HCT116 (cell line): ENCODE measurements around the gene PPARGC1A. TPM values are rescaled to one million over a fixed set of nuclear protein-coding genes. Genes with fewer than 3 reads are reported as not detected.

Source experiments
- ATAC-seq: fragments of 200-7000 bp; cut with Tn5 transposase; 2 replicates; pipeline ENCODE4 v1.9.1; 2020; ENCODE audit warnings: mild to moderate bottlenecking, moderate library complexity
- BruUV-seq: library from RNA; stranded (reverse); fragments of 400-500 nt; replicated peaks from 2 replicates; lab custom pipeline; 2021; lab: Mats Ljungman, UMichigan
- CTCF ChIA-PET: fragments of 300-600 bp; sonication (Branson Sonifier 250); formaldehyde crosslinking; loops from one replicate; lab custom pipeline; 2021; ENCODE audit warnings: antibody characterized with exemption; lab: Charles Lee
- POLR2A ChIA-PET: fragments of 300-600, 350-600 bp; sonication (Branson Sonifier 250); formaldehyde crosslinking; loops from one replicate; lab custom pipeline; 2021; ENCODE audit warnings: antibody characterized with exemption; lab: Charles Lee
- RAD21 ChIA-PET, 2 experiments: fragments of 300-600 bp; sonication (Branson Sonifier 250); formaldehyde crosslinking; loops; one replicate each; lab custom pipeline; 2023; ENCODE audit warnings: low total read pairs in 2 of 2; ENCODE audit not compliant: uncharacterized antibody in 2 of 2, unreplicated experiment in 2 of 2, low non-redundant PET in 1 of 2; lab: Charles Lee
- DNase-seq: peaks from one replicate; pipeline ENCODE4 v3.0.0-alpha.2; 2010; ENCODE audit warnings: low read depth, low spot score
- H2AFZ ChIP-seq: fragments of 200-600 bp; shearing (Covaris generic), sonication (generic); 2 replicates; pipeline ENCODE4 v1.6.1; 2017; ENCODE audit warnings: low read depth, mixed run types, mixed read lengths, antibody characterized with exemption, low read length; ENCODE audit not compliant: poor library complexity, severe bottlenecking
- H3K27ac ChIP-seq: 2 replicates; pipeline ENCODE4 v1.5.1; 2012; ENCODE audit warnings: low read depth, low read length
- H3K27me3 ChIP-seq: fragments of 200-600 bp; sonication (generic); 2 replicates; pipeline ENCODE4 v1.6.1; 2016; ENCODE audit warnings: mixed run types, low read length, mixed read lengths; ENCODE audit not compliant: insufficient read depth
- H3K36me3 ChIP-seq, 2 experiments: fragments of 200-500 bp in 1 of 2; fragments of 200-600 bp in 1 of 2; sonication (Bioruptor generic) in 1 of 2; sonication (generic) in 1 of 2; 2 replicates each; pipeline versions ENCODE4 v1.5.1 to v1.6.1; 2014 to 2016; ENCODE audit warnings: low read length in 2 of 2, inconsistent platforms in 1 of 2, mixed read lengths in 1 of 2, mixed run types in 1 of 2; ENCODE audit not compliant: insufficient read depth in 2 of 2, control insufficient read depth in 1 of 2
- H3K4me1 ChIP-seq, 2 experiments: fragments of 200-600 bp in 1 of 2; sonication (generic) in 1 of 2; 2 replicates each; pipeline versions ENCODE4 v1.5.1 to v1.6.1; 2012 to 2017; ENCODE audit warnings: low read length in 2 of 2, inconsistent platforms in 1 of 2, mild to moderate bottlenecking in 1 of 2, mixed read lengths in 1 of 2, mixed run types in 1 of 2, moderate library complexity in 1 of 2; ENCODE audit not compliant: insufficient read depth in 2 of 2, control insufficient read depth in 1 of 2
- H3K4me2 ChIP-seq: fragments of 200-600 bp; sonication (generic); 2 replicates; pipeline ENCODE4 v1.6.1; 2017; ENCODE audit warnings: mixed run types, low read length, mixed read lengths
- H3K4me3 ChIP-seq, 2 experiments: fragments of 200-600 bp in 1 of 2; sonication (generic) in 1 of 2; replicated peaks in 1 of 2; 2 replicates each; pipeline ENCODE4 v1.5.1; 2011 to 2016; ENCODE audit warnings: low read length in 2 of 2, control low read depth in 1 of 2, low read depth in 1 of 2, mild to moderate bottlenecking in 1 of 2, mixed read lengths in 1 of 2, mixed run types in 1 of 2
- H3K79me2 ChIP-seq: fragments of 200-600 bp; sonication (generic); 2 replicates; pipeline ENCODE4 v1.6.1; 2017; ENCODE audit warnings: mild to moderate bottlenecking, mixed run types, low read length, moderate library complexity, mixed read lengths; ENCODE audit not compliant: insufficient read depth
- H3K9ac ChIP-seq: fragments of 200-600 bp; sonication (generic); 2 replicates; pipeline ENCODE4 v1.6.1; 2016; ENCODE audit warnings: low read length, mixed read lengths
- H3K9me2 ChIP-seq: fragments of 200-600 bp; sonication (generic), shearing (Covaris generic); 2 replicates; pipeline ENCODE4 v1.6.1; 2017; ENCODE audit warnings: mixed run types, mild to moderate bottlenecking, moderate library complexity; ENCODE audit not compliant: insufficient read depth
- H3K9me3 ChIP-seq, 2 experiments: fragments of 200-500 bp in 1 of 2; fragments of 200-600 bp in 1 of 2; sonication (Bioruptor generic) in 1 of 2; sonication (generic) in 1 of 2; 2 replicates each; pipeline ENCODE4 v1.6.1; 2014 to 2017; ENCODE audit warnings: low read length in 2 of 2, mixed read lengths in 2 of 2, inconsistent platforms in 1 of 2, low read depth in 1 of 2, mild to moderate bottlenecking in 1 of 2, mixed run types in 1 of 2, moderate library complexity in 1 of 2; ENCODE audit not compliant: control insufficient read depth in 1 of 2, insufficient read depth in 1 of 2
- H4K20me1 ChIP-seq: fragments of 200-600 bp; sonication (generic), shearing (Covaris generic); 2 replicates; pipeline ENCODE4 v1.6.1; 2017; ENCODE audit warnings: mixed run types, mild to moderate bottlenecking, moderate library complexity; ENCODE audit not compliant: insufficient read depth
- CBX3 ChIP-seq: IDR thresholded peaks from 2 replicates; pipeline ENCODE4 v1.6.1; 2012; ENCODE audit warnings: low read depth
- CEBPB ChIP-seq: IDR thresholded peaks from 2 replicates; pipeline ENCODE4 v1.6.1; 2012; ENCODE audit warnings: low read depth
- EGR1 ChIP-seq: IDR thresholded peaks from 2 replicates; pipeline ENCODE4 v1.6.1; 2012; ENCODE audit warnings: low read depth
- ELF1 ChIP-seq: IDR thresholded peaks from 2 replicates; pipeline ENCODE4 v1.6.1; 2012; ENCODE audit warnings: low read depth, borderline replicate concordance
- EZH2 ChIP-seq: fragments of 200-600 bp; sonication (generic); IDR thresholded peaks from 2 replicates; pipeline ENCODE4 v1.6.1; 2017; ENCODE audit warnings: antibody characterized with exemption, mixed run types
- EZH2phosphoT487 ChIP-seq: fragments of 200-600 bp; IDR thresholded peaks from 2 replicates; pipeline ENCODE4 v1.6.1; 2018; ENCODE audit warnings: antibody characterized with exemption, borderline replicate concordance
- FOSL1 ChIP-seq: IDR thresholded peaks from 2 replicates; pipeline ENCODE4 v1.6.1; 2012; ENCODE audit warnings: low read depth
- RAD21 ChIP-seq: IDR thresholded peaks from 2 replicates; pipeline ENCODE4 v1.6.1; 2012; ENCODE audit warnings: low read depth, mild to moderate bottlenecking
- SIN3A ChIP-seq: IDR thresholded peaks from 2 replicates; pipeline ENCODE4 v1.6.1; 2012; ENCODE audit warnings: low read depth
- SP1 ChIP-seq: IDR thresholded peaks from 2 replicates; pipeline ENCODE4 v1.6.1; 2012; ENCODE audit warnings: low read depth
- SRF ChIP-seq: IDR thresholded peaks from 2 replicates; pipeline ENCODE4 v1.6.1; 2012; ENCODE audit warnings: low read depth
- TCF7L2 ChIP-seq: IDR thresholded peaks from 2 replicates; pipeline ENCODE4 v1.7.0; 2011; ENCODE audit warnings: borderline replicate concordance, inconsistent platforms; ENCODE audit not compliant: insufficient read depth, insufficient read length; ENCODE audit errors: extremely low read depth
- intact Hi-C: fragments of 100-400 bp; cut with micrococcal nuclease; formaldehyde crosslinking; loops from 2 replicates; pipeline ENCODE4 v1.10.0; 2022
- total RNA-seq: library from RNA; stranded (reverse); gene quantifications from one replicate; pipeline ENCODE4 v1.2.1, GENCODE V29; 2021; ENCODE audit not compliant: unreplicated experiment
- TF ChIP-seq, protein P1 (sequence below), 3 experiments: fragments of 200-600 bp in 1 of 3; sonication (generic) in 1 of 3; IDR thresholded peaks in 2 of 3; conservative IDR thresholded peaks in 1 of 3; 2 replicates each; pipeline ENCODE4 v1.5.1; 2012 to 2017; ENCODE audit warnings: low read depth in 2 of 3, low read length in 2 of 3, antibody characterized with exemption in 1 of 3, borderline replicate concordance in 1 of 3, control low read depth in 1 of 3, mild to moderate bottlenecking in 1 of 3, mixed read lengths in 1 of 3, mixed run types in 1 of 3, moderate library complexity in 1 of 3; ENCODE audit not compliant: insufficient read depth in 1 of 3
- TF ChIP-seq, protein P2 (sequence below): IDR thresholded peaks from 2 replicates; pipeline ENCODE4 v1.6.1; 2012; ENCODE audit warnings: low read depth

Gene PPARGC1A
- total RNA-seq, 1 experiment from 2014 or later = not detected

DNA sequence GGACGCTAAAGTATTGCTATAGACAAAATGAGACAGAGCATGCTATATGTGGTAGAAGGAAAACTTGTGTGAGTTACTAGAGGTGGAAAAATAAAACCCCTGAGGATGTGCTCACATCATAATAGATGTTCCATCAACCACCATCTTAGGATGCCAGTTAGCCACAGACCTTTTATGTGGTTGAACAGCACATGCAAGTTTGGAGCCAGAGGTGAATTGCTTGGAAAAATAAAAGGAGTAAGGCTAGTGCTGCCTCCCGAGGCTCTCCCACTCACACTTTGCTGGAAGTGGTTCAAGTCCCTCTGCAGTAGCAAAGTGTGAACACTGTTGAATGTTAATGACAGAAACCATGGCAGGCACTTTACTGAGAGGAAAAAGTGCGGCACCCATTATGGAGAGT, 39.4 kb upstream of the PPARGC1A start:
- Histone ChIP-seq H3K4me1 (no peaks in the 10 kb centered on the region), H3K79me2 (no peaks in the 10 kb centered on the region), H4K20me1 (no peaks in the 10 kb centered on the region), H3K9ac (no peak overlapping the region), H3K27me3 (no peaks in the 10 kb centered on the region), H3K4me3 (no peak overlapping the region), H3K27ac (no peak overlapping the region), H3K9me2 (no peaks in the 10 kb centered on the region), H3K4me2 (no peak overlapping the region), H3K36me3 (no peaks in the 10 kb centered on the region), H3K9me3 (peaks cover 4 to 21% of the 10 kb centered on the region in 2 experiments; a peak in 2 of 4 replicates), H2AFZ (no peak overlapping the region)
- POLR2A ChIA-PET = no interaction called here
- TF ChIP-seq TCF7L2 (no peak), CBX3 (no peak)
- DNase-seq = no peak
- RAD21 ChIA-PET = no interaction called here
- no TSS peak for BruUV-seq
- no peak for ATAC-seq
- CTCF ChIA-PET = no interaction called here
- intact Hi-C loops = no loop called here

DNA sequence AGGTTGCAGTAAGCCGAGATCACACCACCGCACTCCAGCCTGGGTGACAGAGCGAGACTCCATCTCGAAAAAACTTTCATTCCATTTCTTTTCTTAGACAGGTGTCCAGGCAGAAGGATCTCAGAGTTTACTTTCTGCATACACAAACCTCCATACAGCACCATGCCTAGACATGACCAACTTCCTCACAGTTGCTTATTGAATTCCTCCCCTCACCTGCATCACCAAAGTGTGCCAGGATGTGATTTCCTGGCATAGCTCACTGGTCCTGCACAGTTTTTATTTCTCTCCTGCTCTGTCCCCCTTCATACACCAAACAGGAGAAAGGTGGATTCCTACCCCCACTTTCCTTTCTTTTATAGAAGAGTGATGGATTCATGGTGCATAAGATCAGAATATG, 34.7 kb upstream of the PPARGC1A start:
- Histone ChIP-seq H2AFZ (no peak overlapping the region), H3K27me3 (no peaks in the 10 kb centered on the region), H3K36me3 (no peaks in the 10 kb centered on the region; a peak in 1 of 4 replicates), H3K27ac (no peak overlapping the region), H3K9me3 (no peaks in the 10 kb centered on the region; a peak in 2 of 4 replicates), H4K20me1 (no peaks in the 10 kb centered on the region), H3K79me2 (no peaks in the 10 kb centered on the region), H3K9ac (no peak overlapping the region), H3K9me2 (no peaks in the 10 kb centered on the region), H3K4me2 (no peak overlapping the region), H3K4me1 (no peaks in the 10 kb centered on the region), H3K4me3 (no peak overlapping the region)
- CTCF ChIA-PET = no interaction called here
- no peak for ATAC-seq
- DNase-seq = no peak
- POLR2A ChIA-PET = no interaction called here
- RAD21 ChIA-PET = no interaction called here
- BruUV-seq = no TSS peak
- no peak for TF ChIP-seq SRF
- no peak for TF ChIP-seq ELF1
- TF ChIP-seq TCF7L2 = no peak
- TF ChIP-seq SIN3A = no peak
- TF ChIP-seq EGR1 = no peak
- TF ChIP-seq SP1 = no peak
- TF ChIP-seq RAD21 = no peak
- TF ChIP-seq, protein P1, sequence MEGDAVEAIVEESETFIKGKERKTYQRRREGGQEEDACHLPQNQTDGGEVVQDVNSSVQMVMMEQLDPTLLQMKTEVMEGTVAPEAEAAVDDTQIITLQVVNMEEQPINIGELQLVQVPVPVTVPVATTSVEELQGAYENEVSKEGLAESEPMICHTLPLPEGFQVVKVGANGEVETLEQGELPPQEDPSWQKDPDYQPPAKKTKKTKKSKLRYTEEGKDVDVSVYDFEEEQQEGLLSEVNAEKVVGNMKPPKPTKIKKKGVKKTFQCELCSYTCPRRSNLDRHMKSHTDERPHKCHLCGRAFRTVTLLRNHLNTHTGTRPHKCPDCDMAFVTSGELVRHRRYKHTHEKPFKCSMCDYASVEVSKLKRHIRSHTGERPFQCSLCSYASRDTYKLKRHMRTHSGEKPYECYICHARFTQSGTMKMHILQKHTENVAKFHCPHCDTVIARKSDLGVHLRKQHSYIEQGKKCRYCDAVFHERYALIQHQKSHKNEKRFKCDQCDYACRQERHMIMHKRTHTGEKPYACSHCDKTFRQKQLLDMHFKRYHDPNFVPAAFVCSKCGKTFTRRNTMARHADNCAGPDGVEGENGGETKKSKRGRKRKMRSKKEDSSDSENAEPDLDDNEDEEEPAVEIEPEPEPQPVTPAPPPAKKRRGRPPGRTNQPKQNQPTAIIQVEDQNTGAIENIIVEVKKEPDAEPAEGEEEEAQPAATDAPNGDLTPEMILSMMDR (IDR thresholded peaks at IDR 0.05 in 2 of 3, conservative IDR thresholded peaks at IDR 0.05 in 1 of 3; ENCODE audit: borderline replicate concordance in 1 of 3, insufficient read depth in 1 of 3, low read depth in 2 of 3, low read length in 2 of 3) = no peak
- TF ChIP-seq EZH2 = no peak
- TF ChIP-seq FOSL1 = no peak
- no peak for TF ChIP-seq CBX3
- TF ChIP-seq CEBPB = no peak
- TF ChIP-seq, protein P2, sequence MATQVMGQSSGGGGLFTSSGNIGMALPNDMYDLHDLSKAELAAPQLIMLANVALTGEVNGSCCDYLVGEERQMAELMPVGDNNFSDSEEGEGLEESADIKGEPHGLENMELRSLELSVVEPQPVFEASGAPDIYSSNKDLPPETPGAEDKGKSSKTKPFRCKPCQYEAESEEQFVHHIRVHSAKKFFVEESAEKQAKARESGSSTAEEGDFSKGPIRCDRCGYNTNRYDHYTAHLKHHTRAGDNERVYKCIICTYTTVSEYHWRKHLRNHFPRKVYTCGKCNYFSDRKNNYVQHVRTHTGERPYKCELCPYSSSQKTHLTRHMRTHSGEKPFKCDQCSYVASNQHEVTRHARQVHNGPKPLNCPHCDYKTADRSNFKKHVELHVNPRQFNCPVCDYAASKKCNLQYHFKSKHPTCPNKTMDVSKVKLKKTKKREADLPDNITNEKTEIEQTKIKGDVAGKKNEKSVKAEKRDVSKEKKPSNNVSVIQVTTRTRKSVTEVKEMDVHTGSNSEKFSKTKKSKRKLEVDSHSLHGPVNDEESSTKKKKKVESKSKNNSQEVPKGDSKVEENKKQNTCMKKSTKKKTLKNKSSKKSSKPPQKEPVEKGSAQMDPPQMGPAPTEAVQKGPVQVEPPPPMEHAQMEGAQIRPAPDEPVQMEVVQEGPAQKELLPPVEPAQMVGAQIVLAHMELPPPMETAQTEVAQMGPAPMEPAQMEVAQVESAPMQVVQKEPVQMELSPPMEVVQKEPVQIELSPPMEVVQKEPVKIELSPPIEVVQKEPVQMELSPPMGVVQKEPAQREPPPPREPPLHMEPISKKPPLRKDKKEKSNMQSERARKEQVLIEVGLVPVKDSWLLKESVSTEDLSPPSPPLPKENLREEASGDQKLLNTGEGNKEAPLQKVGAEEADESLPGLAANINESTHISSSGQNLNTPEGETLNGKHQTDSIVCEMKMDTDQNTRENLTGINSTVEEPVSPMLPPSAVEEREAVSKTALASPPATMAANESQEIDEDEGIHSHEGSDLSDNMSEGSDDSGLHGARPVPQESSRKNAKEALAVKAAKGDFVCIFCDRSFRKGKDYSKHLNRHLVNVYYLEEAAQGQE = no peak
- TF ChIP-seq EZH2phosphoT487 = no peak
- intact Hi-C loops = no loop called here
